IMR-90 (cell line): ENCODE data around the gene ATP11A. TPM values are rescaled to one million over a fixed set of nuclear protein-coding genes. Genes with fewer than 3 reads are reported as not detected.

Source experiments
- ATAC-seq: fragments of 200-7000 bp; cut with Tn5 transposase; 2 replicates; pipeline ENCODE4 v1.9.1; 2020; ENCODE audit warnings: low read depth, mild to moderate bottlenecking, moderate library complexity
- BruUV-seq: library from RNA; stranded (reverse); fragments of 400-500 nt; replicated peaks from 2 replicates; lab custom pipeline; 2021; lab: Mats Ljungman, UMichigan
- CTCF ChIA-PET: fragments of 300-600 bp; formaldehyde crosslinking; extraction: SDS; loops from one replicate; lab custom pipeline; 2021; ENCODE audit warnings: antibody characterized with exemption; lab: Yijun Ruan, JAX
- POLR2A ChIA-PET: fragments of 300-600 bp; sonication (Branson Sonifier 250); formaldehyde crosslinking; loops from one replicate; lab custom pipeline; 2022; ENCODE audit warnings: antibody characterized with exemption; ENCODE audit not compliant: unreplicated experiment; lab: Charles Lee
- DNase-seq: peaks from one replicate; pipeline ENCODE4 v3.0.0; 2013
- H2AFZ ChIP-seq: replicated peaks from 2 replicates; pipeline ENCODE3; 2013; ENCODE audit warnings: low read length, mild to moderate bottlenecking; ENCODE audit not compliant: poor library complexity
- H2AK5ac ChIP-seq: 2 replicates; pipeline ENCODE4 v1.6.1; 2013; ENCODE audit warnings: low read depth, low read length, inconsistent platforms
- H2AK9ac ChIP-seq: replicated peaks from 2 replicates; pipeline ENCODE3; 2013; ENCODE audit warnings: mild to moderate bottlenecking, low read depth, low read length, moderate library complexity; ENCODE audit not compliant: poor library complexity
- H2BK120ac ChIP-seq: 2 replicates; pipeline ENCODE4 v1.6.1; 2013; ENCODE audit warnings: low read depth, low read length, inconsistent platforms
- H2BK15ac ChIP-seq: 3 replicates; pipeline ENCODE4 v1.6.1; 2013; ENCODE audit warnings: low read depth, low read length, inconsistent platforms
- H2BK20ac ChIP-seq: 2 replicates; pipeline ENCODE4 v1.6.1; 2013; ENCODE audit warnings: low read depth, mild to moderate bottlenecking, inconsistent platforms, low read length, moderate library complexity
- H2BK5ac ChIP-seq: 2 replicates; pipeline ENCODE4 v1.6.1; 2013; ENCODE audit warnings: mild to moderate bottlenecking, low read depth, low read length, inconsistent platforms; ENCODE audit not compliant: poor library complexity, severe bottlenecking
- H3K14ac ChIP-seq: replicated peaks from 2 replicates; pipeline ENCODE4 v1.6.1; 2013; ENCODE audit warnings: low read depth, low read length, inconsistent platforms
- H3K18ac ChIP-seq: 2 replicates; pipeline ENCODE4 v1.6.1; 2013; ENCODE audit warnings: low read depth, low read length, control low read depth
- H3K23ac ChIP-seq: 2 replicates; pipeline ENCODE4 v1.6.1; 2013; ENCODE audit warnings: low read depth, low read length, inconsistent platforms
- H3K27ac ChIP-seq: 2 replicates; pipeline ENCODE4 v1.5.1; 2013; ENCODE audit warnings: mild to moderate bottlenecking, control low read depth, low read length; ENCODE audit not compliant: insufficient read depth
- H3K27me3 ChIP-seq: 2 replicates; pipeline ENCODE4 v1.6.1; 2013; ENCODE audit warnings: low read length; ENCODE audit not compliant: control insufficient read depth, insufficient read depth
- H3K36me3 ChIP-seq: 2 replicates; pipeline ENCODE4 v1.6.1; 2013; ENCODE audit warnings: low read length, mixed read lengths; ENCODE audit not compliant: control insufficient read depth, insufficient read depth
- H3K4ac ChIP-seq: 2 replicates; pipeline ENCODE4 v1.6.1; 2013; ENCODE audit warnings: low read depth, low read length, inconsistent platforms
- H3K4me1 ChIP-seq: 2 replicates; pipeline ENCODE4 v1.6.1; 2013; ENCODE audit warnings: low read length, mixed read lengths; ENCODE audit not compliant: control insufficient read depth, insufficient read depth
- H3K4me2 ChIP-seq: 2 replicates; pipeline ENCODE4 v1.6.1; 2013; ENCODE audit warnings: low read depth, mild to moderate bottlenecking, control low read depth, low read length, moderate library complexity
- H3K4me3 ChIP-seq: 2 replicates; pipeline ENCODE4 v1.5.1; 2013; ENCODE audit warnings: low read depth, mild to moderate bottlenecking, control low read depth, low read length, moderate library complexity; ENCODE audit not compliant: insufficient read depth
- H3K56ac ChIP-seq: 2 replicates; pipeline ENCODE4 v1.6.1; 2013; ENCODE audit warnings: low read length, inconsistent platforms; ENCODE audit not compliant: insufficient read depth; ENCODE audit errors: extremely low read depth
- H3K79me1 ChIP-seq, 2 experiments: 2 replicates each; pipeline ENCODE4 v1.6.1; 2013; ENCODE audit warnings: low read length in 2 of 2, inconsistent platforms in 1 of 2, low read depth in 1 of 2
- H3K9ac ChIP-seq: 2 replicates; pipeline ENCODE4 v1.6.1; 2013; ENCODE audit warnings: low read depth, low read length, control low read depth
- H3K9me1 ChIP-seq: 2 replicates; pipeline ENCODE4 v1.6.1; 2013; ENCODE audit warnings: low read length, inconsistent platforms; ENCODE audit not compliant: insufficient read depth
- H3K9me3 ChIP-seq: 2 replicates; pipeline ENCODE4 v1.6.1; 2013; ENCODE audit warnings: low read length; ENCODE audit not compliant: control insufficient read depth, insufficient read depth
- H4K20me1 ChIP-seq: 2 replicates; pipeline ENCODE4 v1.6.1; 2013; ENCODE audit warnings: low read length, inconsistent platforms; ENCODE audit not compliant: insufficient read depth
- H4K5ac ChIP-seq: 2 replicates; pipeline ENCODE4 v1.6.1; 2013; ENCODE audit warnings: mild to moderate bottlenecking, low read depth, low read length, control low read depth
- H4K8ac ChIP-seq, 2 experiments: 2 replicates each; pipeline ENCODE4 v1.6.1; 2013; ENCODE audit warnings: low read depth in 2 of 2, low read length in 2 of 2, control low read depth in 1 of 2, inconsistent platforms in 1 of 2
- H4K91ac ChIP-seq: 2 replicates; pipeline ENCODE4 v1.6.1; 2013; ENCODE audit warnings: low read depth, low read length, inconsistent platforms; ENCODE audit not compliant: insufficient read depth
- BHLHE40 ChIP-seq: fragments of 150-350 bp; IDR thresholded peaks from 2 replicates; pipeline ENCODE4 v1.6.1; 2016; ENCODE audit warnings: mild to moderate bottlenecking, low read depth, low read length
- CEBPB ChIP-seq: IDR thresholded peaks from 2 replicates; pipeline ENCODE4 v1.6.1; 2012; ENCODE audit warnings: low read depth, low read length, improper control_type of control experiment
- CHD1 ChIP-seq: IDR thresholded peaks from 2 replicates; pipeline ENCODE4 v1.6.1; 2012; ENCODE audit warnings: low read depth, low read length, improper control_type of control experiment
- ELK1 ChIP-seq: fragments of 150-350 bp; IDR thresholded peaks from 2 replicates; pipeline ENCODE4 v1.6.1; 2016; ENCODE audit warnings: low read depth, mild to moderate bottlenecking, low read length, moderate library complexity, borderline replicate concordance
- FOS ChIP-seq: fragments of 150-350 bp; IDR thresholded peaks from 2 replicates; pipeline ENCODE4 v1.6.1; 2016; ENCODE audit warnings: low read depth, low read length
- MAFK ChIP-seq: IDR thresholded peaks from 2 replicates; pipeline ENCODE4 v1.6.1; 2012; ENCODE audit warnings: low read depth, low read length, improper control_type of control experiment
- MAZ ChIP-seq: IDR thresholded peaks from 2 replicates; pipeline ENCODE4 v1.6.1; 2012; ENCODE audit warnings: low read depth, mild to moderate bottlenecking, low read length, improper control_type of control experiment, moderate library complexity, borderline replicate concordance
- NFE2L2 ChIP-seq: fragments of 150-350 bp; IDR thresholded peaks from 2 replicates; pipeline ENCODE4 v1.6.1; 2016; ENCODE audit warnings: low read depth, mild to moderate bottlenecking, low read length
- POLR2A ChIP-seq: IDR thresholded peaks from 2 replicates; pipeline ENCODE4 v1.6.1; 2012; ENCODE audit warnings: mild to moderate bottlenecking, low read depth, low read length
- RAD21 ChIP-seq: IDR thresholded peaks from 2 replicates; pipeline ENCODE4 v1.6.1; 2012; ENCODE audit warnings: low read length, improper control_type of control experiment
- RCOR1 ChIP-seq: IDR thresholded peaks from 2 replicates; pipeline ENCODE4 v1.6.1; 2012; ENCODE audit warnings: mild to moderate bottlenecking, low read length, improper control_type of control experiment; ENCODE audit not compliant: insufficient replicate concordance
- RFX5 ChIP-seq: IDR thresholded peaks from 2 replicates; pipeline ENCODE4 v1.8.0; 2012; ENCODE audit warnings: low read depth, mild to moderate bottlenecking, low read length, moderate library complexity
- SMC3 ChIP-seq: fragments of 150-350 bp; IDR thresholded peaks from 2 replicates; pipeline ENCODE4 v1.6.1; 2016; ENCODE audit warnings: low read depth, mild to moderate bottlenecking, antibody characterized with exemption, low read length, moderate library complexity
- WGBS, 2 experiments: methylation state at CpG; one replicate each; pipeline versions ENCODE4 v1.1.5 to v1.1.7; 2013; ENCODE audit warnings: missing lambda C conversion rate in 2 of 2; ENCODE audit not compliant: insufficient read length in 1 of 2; ENCODE audit errors: extremely low coverage in 2 of 2; 5-methylcytosine and 5-hydroxymethylcytosine counted together
- dilution Hi-C: fragments of 300-500 bp; cut with HindIII; formaldehyde crosslinking; loops from one replicate; pipeline ENCODE4 v1.14.3; 2018; ENCODE audit warnings: low sequenced_read_pairs; ENCODE audit not compliant: unreplicated experiment
- in situ Hi-C: fragments of 300-500 bp; cut with MboI; formaldehyde crosslinking; loops from 3 replicates; pipeline ENCODE4 v1.14.3; 2019; ENCODE audit warnings: low sequenced_read_pairs, inconsistent platforms, mixed read lengths
- intact Hi-C: fragments of 100-400 bp; cut with micrococcal nuclease; formaldehyde crosslinking; loops from 2 replicates; pipeline ENCODE4 v1.10.0; 2022
- polyA plus RNA-seq, 3 experiments: library from polyadenylated mRNA; depleted of rRNA; stranded (reverse); fragments of >200 nt; gene quantifications; 2 replicates each; pipeline ENCODE4 v1.2.3, GENCODE V29; 2012; ENCODE audit warnings: low replicate concordance in 1 of 3
- total RNA-seq: library from RNA; depleted of rRNA; stranded (reverse); fragments of >200 nt; gene quantifications from 2 replicates; pipeline ENCODE4 v1.2.3, GENCODE V29; 2012

The ATP11A gene
- total and polyA plus RNA-seq, 2 of the 4 experiments (the other 2 are of a cell fraction) = 8.4 to 12.0 TPM

DNA sequence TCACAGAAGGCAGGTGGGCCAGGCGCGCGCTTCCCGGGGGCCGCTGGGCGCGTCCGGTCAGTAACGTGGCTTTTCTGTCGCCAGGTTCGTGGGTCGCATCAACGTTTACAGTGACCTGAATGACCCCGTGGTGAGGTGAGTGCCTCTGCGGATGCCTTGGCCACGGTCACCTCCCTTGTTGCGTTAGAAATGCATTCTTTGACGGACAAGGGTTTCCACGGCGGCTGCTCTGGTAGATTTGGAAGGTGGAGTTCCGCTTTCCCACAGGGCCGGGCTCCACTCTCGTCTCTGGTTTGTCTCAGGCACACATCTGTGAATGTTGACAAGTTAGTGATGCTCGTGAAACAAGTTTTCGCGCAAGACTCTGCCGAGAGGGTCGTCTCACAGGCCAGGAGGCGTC lies 130.0 kb downstream of the ATP11A start:
- Histone ChIP-seq H3K4me3 (no peak overlapping the region), H3K23ac (no peak overlapping the region), H4K91ac (no peak overlapping the region), H3K4ac (no peak overlapping the region), H2BK5ac (no peak overlapping the region), H3K9me3 (no peaks in the 10 kb centered on the region; the same call in 1 of the 2 replicates), H3K27me3 (no peaks in the 10 kb centered on the region), H2BK15ac (no peak overlapping the region), H3K14ac (no peak overlapping the region), H3K18ac (no peak overlapping the region), H3K36me3 (peaks cover 42% of the 10 kb centered on the region), H3K9me1 (peaks cover 5% of the 10 kb centered on the region), H2AFZ (no peak overlapping the region), H4K5ac (no peak overlapping the region), H4K8ac (no peak overlapping the region), H2AK5ac (no peak overlapping the region), H4K20me1 (no peaks in the 10 kb centered on the region), H2BK120ac (no peak overlapping the region), H3K4me2 (no peak overlapping the region), H3K27ac (no peak overlapping the region), H3K9ac (no peak overlapping the region), H3K56ac (no peak overlapping the region), H3K79me1 (no peaks in the 10 kb centered on the region), H2AK9ac (no peak overlapping the region), H3K4me1 (peaks cover 5% of the 10 kb centered on the region; the same call in 1 of the 2 replicates), H2BK20ac (no peak overlapping the region)
- TF ChIP-seq RFX5 = no peak
- TF ChIP-seq CEBPB = no peak
- no peak for TF ChIP-seq RAD21
- TF ChIP-seq MAZ = no peak
- no peak for TF ChIP-seq SMC3
- TF ChIP-seq CHD1 = no peak
- no peak for TF ChIP-seq BHLHE40
- no peak for TF ChIP-seq MAFK
- no peak for TF ChIP-seq POLR2A
- no peak for TF ChIP-seq NFE2L2
- no peak for TF ChIP-seq ELK1
- TF ChIP-seq FOS = no peak
- no peak for TF ChIP-seq RCOR1
- intact Hi-C loops (no loop called here), in situ Hi-C loops (no loop called here), dilution Hi-C loops (no loop called here)
- CTCF ChIA-PET = interaction anchor here (0.6 to 0.7 kb wide), 2 partner anchors 188 to 227 kb away, joined by 3 to 4 read pairs; no protein-coding TSS in a partner anchor
- DNase-seq (no peak), ATAC-seq (no peak)
- no TSS peak for BruUV-seq
- POLR2A ChIA-PET = no interaction called here
- whole genome bisulfite sequencing, 2 experiments = 93% methylated on average over 16 of the region's 29 CpGs; no CpG with 5 or more reads in 1 of the 2 experiments
